GM13977 (cell line): Measurements from ENCODE around the gene CCDC7.
"Not testable (repeated sequence)": the region's sequence is repeated elsewhere in the genome, so short reads cannot be mapped to it uniquely, and the experiment has no call there.

Source experiments
- DNase-seq: peaks from one replicate; pipeline ENCODE4 v3.0.0; 2012; ENCODE audit warnings: low spot score
- CTCF ChIP-seq: IDR thresholded peaks from 2 replicates; pipeline ENCODE4 v1.5.1; 2012; ENCODE audit warnings: mild to moderate bottlenecking, control low read depth; ENCODE audit not compliant: insufficient read depth; ENCODE audit errors: extremely low read depth, missing control alignments
- in situ Hi-C: fragments of 300-500 bp; cut with MboI; formaldehyde crosslinking; loops from one replicate; pipeline ENCODE4 v1.12.0; 2022; ENCODE audit warnings: low sequenced_read_pairs, low pct_unique_long_range_greater_than_20kb, mixed read lengths, inconsistent platforms; ENCODE audit not compliant: unreplicated experiment

Gene CCDC7

GRCh38 chr10:32516567-32517495 lies 70.9 kb downstream of the CCDC7 start:
- in situ Hi-C loops = no loop called here
- no peak for DNase-seq

GRCh38 chr10:32530231-32530630 lies 84.3 kb downstream of the CCDC7 start:
- no peak for TF ChIP-seq CTCF
- in situ Hi-C loops = no loop called here

More at GRCh38 chr10:32516567-32517495, 70.9 kb downstream of the CCDC7 start:
- no peak for TF ChIP-seq CTCF

GRCh38 chr10:32538256-32538655 lies 92.3 kb downstream of the CCDC7 start:
- DNase-seq = no peak
- TF ChIP-seq CTCF = no peak
- in situ Hi-C loops = no loop called here

More at GRCh38 chr10:32530231-32530630, 84.3 kb downstream of the CCDC7 start:
- no peak for DNase-seq

GRCh38 chr10:32540691-32541470 lies 94.9 kb downstream of the CCDC7 start:
- no peak for DNase-seq
- in situ Hi-C loops = no loop called here
- no peak for TF ChIP-seq CTCF

- in situ Hi-C loops = no loop called here
- no peak for DNase-seq
- no peak for TF ChIP-seq CTCF
These were observed 102.3 kb downstream of the CCDC7 start for GRCh38 chr10:32548208-32548607.

GRCh38 chr10:32556783-32557395 lies 110.9 kb downstream of the CCDC7 start:
- no peak for DNase-seq
- in situ Hi-C loops = no loop called here
- TF ChIP-seq CTCF = no peak

GRCh38 chr10:32562695-32563094 lies 116.8 kb downstream of the CCDC7 start:
- DNase-seq, in situ Hi-C loops: not testable (repeated sequence)
